Pons (tissue), 1 donor: ENCODE measurements around the gene TRAPPC4.

Experiments
- DNase-seq: peaks from one replicate; pipeline ENCODE4 v3.0.0-alpha.2; 2016; ENCODE audit warnings: low spot score

The TRAPPC4 gene

GRCh38 chr11:119067371-119068222 lies 49.0 kb downstream of the TRAPPC4 start, which contains the start of gene VPS11:
TSS of gene VPS11 (plus strand) at chr11:119067818. CDS start at chr11:119067824, 6 bp downstream.
- DNase-seq = peak; percentile 94
